Measurements from ENCODE around the gene NEK8.

The NEK8 gene

DNA sequence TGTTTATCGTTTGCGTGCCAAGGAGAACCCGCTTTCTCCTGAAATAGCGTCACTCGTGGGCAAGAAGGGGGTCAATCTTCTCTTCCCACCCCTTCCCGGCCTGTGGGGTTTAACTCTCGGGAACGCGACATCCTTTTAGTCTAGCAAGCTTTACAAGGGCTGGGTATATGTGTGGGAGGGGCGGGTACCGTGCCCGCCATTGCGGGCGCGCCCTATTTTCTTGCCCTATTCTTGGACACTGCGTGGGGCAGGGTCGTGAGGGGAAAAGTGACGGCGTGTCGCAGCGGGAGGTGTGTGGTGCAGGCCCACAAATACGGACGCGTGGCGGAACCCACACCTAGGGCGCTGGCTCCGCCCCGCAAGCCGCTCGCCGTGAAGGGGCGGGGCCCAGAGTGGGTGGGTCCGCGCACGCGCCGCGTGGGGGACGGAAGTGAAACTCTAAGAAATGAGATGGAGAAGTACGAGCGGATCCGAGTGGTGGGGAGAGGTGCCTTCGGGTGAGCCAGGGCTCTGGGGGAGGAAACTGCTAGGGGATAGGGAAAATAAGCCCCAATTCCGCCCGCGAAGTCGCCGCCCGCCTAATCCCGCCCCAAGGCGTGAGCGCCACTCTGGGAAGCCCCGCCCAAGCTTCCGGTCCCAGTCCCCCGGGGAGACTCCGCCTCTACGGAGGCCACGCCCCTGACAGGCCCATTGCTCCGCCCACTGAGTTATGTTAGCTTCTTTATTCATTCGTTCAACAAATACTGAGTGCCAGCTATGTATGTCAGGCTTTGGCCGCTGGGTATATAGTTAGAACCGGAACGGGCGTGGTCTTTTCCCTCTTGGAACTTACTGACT is at the start of gene NEK8:
Gene NEK8, plus strand, starts transcription at position 425 of the 837 bp plus-strand sequence. Its CDS starts 26 bp downstream, at position 451.
- DNase-seq: peak; percentile 99

DNA sequence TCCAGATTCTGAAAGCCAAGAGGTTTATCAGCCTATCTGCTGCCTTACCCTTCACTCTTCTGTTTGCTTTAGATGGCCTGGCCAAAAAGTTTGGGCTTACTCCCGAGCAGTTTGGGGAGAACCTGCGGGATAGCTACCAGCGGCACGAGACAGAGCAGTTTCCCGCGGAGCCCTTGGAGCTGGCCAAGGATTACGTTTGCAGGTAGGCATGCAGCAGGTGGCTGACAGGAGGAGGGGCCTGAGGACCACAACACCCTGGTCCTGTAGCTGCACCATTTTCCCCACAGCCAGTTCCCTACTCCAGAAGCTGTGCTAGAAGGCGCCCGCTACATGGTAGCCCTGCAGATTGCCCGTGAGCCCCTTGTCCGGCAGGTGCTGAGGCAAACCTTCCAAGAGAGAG is 45.9 kb upstream of the NEK8 start:
- no peak for DNase-seq

DNA sequence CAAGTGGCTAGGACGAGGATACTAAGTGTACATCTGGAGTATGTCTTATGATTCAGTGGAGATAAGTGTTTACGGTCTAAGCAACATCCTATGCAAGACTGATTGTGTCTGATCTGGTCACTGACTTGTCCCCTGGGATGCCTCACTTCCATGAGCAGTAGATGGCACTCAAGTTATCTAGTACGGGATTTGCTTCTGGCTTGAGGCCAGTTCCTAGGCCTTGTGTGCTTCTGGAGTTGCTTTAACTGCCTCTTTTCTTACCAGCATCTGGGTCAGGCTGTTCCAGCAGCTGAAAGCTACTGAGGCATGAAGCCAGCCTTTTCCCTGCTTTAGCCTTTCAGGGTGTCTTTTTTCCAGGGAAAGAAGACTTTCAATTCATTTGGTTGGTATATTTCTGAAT is 43.6 kb upstream of the NEK8 start:
- no peak for DNase-seq

DNA sequence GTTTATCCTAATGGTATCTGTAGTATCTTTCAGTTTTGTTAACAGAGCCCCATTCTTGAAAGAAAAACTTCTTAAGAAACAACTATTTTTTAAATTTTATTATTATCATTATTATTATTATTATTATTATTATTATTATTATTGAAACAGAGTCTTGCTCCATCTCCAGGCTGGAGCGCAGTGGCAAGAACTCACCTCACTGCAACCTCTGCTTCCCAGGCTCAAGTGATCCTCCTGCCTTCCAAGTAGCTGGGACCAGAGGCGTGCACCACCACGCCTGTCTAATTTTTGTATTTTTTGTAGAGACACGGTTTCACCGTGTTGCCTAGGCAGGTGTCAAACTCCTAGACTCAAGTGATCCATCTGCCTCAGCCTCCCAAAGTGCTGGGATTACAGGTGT is 43.2 kb upstream of the NEK8 start:
- no peak for DNase-seq

DNA sequence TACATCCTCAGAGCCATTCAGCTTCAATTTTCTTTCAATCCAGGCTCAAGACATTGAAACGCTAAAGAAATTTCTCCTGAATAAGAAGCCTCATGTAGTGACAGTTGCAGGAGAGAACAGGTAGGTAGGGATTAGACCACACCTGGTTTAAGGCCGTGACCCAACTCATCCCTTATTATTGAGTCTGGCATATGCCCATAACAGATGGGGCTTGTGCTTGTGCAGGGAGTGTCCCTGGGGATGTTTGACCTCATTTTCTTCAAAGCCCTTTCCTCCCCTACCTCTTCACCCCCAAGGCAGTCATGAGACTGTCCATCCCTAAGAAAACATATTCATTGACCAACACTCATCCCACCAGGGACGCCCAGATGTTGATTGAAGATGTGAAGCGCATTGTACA is 42.3 kb upstream of the NEK8 start:
- no peak for DNase-seq

DNA sequence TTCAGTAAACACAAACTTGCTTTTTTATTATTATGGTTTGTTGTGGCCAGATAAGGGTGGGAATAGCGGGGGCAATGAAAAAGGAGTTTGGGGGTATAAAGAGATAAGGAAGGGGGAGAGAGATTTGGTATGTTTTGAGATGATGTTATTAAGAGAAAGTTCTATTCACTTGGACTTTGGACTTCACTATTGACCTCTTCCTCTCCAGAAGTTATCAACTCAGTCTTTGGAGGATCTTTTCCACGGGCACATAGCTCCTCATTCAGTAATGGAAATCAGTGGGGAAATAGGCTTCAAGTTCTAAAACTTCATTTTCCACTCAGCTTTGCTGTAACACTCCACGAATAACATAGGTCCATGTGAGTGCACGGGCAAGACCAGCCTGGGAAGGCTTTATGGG is 40.1 kb upstream of the NEK8 start:
- no peak for DNase-seq

DNA sequence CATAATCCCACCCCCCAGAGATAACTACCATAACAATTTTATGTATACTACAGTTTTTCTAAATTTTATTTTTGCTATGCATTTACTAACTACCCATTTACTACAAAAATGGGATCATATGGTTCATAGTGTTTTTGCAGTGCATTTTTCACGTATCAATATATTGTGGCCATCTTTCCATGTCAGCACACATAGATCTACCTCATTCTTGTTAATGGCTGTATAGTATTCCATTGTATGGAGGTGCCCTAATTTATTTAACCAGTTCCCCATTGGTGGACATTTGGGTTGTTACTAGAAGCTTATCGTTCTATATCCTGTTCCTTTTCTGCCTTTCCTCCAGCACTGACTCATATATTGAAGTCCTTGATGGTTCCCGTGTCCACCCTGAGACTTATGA is 39.6 kb upstream of the NEK8 start:
- DNase-seq: no peak

DNA sequence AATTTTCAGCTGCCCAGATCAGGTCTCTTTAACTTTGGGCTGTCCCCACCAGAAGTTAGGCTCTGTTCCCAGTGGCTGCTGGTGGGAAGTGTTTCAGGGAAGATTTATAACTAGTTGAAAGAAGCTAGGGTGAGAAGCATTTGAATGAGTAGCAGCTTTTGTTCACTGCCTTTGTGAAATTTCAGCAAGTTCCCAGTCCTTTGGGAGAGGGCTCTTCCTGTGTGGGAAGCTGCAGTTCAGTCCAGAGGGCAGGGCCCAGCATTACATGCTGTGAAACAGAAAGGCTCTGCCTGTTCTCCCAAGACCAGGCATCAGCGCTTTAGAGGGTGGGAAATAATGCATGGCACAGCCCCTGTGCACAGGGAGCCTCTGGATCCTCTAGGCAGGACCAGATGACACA is 34.7 kb upstream of the NEK8 start:
- no peak for DNase-seq

DNA sequence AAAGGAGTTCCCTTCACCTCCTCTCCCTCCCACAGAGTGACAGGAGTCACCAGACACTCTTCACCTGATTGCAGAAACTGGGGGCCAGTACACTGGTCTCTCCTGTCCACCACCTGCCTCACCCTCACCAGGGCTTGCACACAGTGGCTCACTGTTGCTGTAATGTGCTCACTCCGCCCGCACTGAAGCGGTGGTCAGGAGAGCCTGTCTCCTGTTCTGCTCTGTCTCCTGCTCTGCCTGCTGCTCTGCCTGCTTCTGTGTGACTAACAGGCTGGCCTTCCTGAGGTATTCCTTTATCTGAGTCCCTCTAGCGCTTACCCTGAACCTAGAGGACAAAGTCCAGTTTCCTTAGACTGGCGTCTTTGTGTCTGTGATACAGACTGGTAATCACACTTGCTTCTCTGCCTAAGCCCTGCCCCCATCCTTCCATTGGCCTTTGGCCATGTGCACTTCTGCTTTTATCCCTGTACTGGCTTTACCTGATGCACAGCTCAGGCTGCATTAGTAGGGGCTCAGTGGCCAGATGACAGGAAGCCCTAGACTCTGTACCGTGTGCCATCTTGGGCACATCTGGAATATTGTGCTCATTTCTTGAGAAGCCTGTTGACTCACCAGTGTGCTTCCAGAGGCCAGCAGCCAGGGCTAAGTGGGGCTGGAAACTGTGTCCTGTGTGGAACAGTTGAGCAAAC is 30.2 kb upstream of the NEK8 start:
- DNase-seq: no peak

DNA sequence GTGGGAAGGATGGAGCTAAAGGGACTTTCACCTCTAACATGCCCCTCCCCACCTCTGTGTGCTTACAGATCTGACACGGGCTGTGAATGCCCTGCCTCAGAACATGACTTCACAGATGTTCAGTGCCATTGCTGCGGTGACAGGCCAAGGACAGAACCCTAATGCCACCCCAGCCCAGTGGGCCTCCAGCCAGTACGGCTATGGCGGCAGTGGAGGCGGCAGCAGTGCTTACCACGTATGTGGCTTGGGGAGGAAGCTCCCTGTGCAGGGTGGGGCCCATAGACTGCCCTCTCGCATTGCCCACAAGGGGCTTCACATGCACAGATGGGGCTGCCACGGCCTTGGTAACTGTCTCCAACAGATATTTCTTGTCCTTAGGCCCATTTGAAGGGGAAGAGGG is 28.3 kb upstream of the NEK8 start:
- no peak for DNase-seq

DNA sequence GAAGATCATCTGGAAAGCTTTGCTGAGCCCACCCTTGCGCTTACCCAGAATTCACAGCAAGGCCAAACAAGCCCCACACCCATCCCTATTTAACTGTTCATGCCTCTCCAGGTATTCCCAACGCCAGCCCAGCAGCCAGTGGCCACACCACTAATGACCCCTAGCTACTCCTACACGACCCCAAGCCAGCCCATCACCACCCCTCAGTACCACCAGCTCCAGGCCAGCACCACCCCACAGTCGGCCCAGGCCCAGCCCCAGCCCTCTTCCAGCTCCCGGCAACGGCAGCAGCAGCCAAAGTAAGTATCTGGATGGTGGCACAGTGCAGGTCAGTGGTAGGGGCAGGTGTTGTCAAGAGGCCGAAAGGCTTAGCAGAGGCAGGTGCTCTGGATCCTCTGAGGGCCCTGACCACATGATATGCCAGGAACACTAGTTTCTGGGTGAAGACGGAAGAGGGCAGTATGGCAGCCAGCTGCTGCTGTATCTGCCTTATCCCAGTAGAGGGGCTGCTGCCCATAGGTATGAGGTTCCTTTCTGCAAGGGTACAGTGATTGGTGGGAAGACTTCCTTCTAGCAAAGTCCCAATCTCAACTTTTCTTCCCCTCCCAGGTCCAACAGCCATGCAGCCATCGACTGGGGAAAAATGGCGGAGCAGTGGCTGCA is 27.6 kb upstream of the NEK8 start:
- no peak for DNase-seq

DNA sequence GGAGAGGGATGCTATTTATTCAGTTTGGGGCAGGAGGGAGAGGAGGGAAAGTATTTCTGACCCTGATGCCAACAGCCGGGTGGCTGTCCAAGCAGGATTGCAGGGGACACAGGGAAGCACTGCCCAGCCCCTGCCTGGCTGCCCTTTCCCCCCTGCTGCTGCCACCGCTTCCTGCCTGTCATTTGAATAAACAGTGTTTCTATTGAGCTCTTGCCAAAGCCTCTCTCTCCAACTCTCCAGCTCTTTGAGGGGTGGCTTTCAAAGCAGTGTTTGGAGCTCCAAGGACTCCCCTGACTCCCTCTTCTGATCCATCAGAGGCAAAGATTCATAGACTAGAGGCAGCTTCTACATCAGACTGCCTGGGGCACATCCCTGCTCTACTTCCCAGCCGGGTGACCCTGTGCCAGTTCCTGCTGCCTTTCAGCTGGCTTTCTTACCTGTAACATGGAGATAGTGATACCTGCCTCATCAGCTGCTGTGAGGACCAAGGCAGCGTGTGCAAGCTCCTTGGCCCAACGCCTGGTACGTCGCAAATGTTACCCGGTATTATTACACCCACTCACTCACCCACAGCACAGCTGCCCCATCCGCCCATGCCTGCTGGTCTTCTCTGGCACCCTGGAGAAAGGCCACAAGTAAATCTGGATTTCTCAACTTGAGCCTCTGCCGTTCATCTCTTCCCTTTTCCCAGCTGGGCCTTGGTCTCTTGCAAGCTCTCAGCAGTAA is 26.4 kb upstream of the NEK8 start:
- DNase-seq: no peak

DNA sequence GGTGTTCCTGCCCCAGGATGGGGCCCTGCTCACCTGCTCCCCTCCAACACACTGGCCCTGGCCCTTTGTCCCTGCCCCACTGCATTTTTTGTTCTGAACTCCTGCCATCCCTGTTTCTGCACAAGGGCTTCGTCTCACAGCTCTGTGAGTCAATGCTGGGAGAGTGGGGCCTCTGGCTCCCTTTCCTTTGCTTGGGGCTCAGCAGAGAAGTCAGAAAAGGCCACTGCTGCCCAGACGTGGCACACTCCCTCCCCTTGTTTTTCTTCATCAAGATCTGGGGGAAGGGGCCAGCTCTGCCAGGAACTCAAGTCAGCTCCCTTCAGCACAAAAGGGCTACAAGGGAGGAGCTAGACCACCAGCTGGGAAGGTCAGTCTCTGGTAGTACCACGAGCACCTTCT is 25.8 kb upstream of the NEK8 start:
- DNase-seq: no peak

DNA sequence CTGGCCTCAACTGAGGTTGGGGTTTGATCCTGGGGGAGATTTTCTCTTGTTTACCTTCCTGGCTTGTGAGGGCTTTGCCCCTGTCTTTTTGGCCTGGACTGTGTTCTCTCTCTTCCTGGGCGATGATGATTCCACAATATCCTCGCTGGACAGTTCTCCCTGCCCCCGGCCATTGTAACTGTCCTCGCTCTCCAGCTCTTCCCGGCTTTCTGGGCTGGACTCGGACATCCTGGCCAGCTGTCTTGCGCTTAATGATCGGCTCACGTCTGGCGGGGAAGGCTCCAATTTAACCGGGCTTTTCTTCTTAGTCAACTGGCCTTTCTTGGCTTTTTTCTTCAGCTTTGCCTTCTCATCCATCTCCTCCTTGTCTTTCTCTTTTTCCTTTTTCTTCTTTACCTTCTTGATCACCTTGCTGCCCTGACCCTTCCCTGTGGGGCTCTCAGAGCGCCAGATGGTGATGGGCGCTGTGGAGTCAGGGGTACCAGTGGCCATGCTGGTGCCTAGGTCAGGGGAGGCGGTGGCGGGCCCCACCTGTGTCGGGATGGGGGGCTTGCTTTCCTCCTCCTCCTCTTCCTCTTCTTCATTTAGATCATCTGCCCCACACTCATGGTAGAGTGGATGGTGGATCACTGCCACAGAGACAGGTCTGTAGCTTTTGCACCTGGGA is 24.9 kb upstream of the NEK8 start:
- DNase-seq: no peak

DNA sequence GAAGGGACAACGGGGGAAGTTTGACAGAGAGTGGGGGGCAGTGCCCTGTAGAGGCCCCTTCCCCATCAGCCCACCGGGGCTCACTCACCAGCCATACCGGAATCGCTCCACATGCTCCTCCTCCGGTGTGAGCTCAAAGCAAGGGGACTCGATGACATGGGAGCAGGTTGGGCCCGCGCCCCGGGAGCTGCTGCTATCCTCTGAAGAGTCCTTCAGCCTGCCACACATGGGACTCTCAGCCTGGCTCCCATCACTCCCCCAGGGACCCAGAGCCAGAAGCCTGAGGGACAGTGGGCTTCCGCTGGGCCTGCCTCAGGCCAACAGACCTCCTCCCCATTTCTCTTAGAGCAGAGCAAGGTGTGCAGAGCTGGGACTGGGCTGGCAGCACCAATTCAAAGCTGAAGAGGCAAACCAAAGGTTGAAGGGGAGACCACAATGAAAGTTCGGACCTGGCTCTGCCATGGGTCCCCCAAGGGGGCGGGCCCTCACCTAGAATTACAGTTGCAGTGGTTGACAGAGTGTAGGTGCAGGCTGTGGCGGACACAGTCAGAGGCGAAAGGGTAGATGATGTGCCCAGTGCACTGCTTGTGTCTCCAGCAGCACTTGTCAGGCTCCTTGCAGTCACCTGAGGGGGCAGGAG is 24.2 kb upstream of the NEK8 start:
- DNase-seq: no peak

DNA sequence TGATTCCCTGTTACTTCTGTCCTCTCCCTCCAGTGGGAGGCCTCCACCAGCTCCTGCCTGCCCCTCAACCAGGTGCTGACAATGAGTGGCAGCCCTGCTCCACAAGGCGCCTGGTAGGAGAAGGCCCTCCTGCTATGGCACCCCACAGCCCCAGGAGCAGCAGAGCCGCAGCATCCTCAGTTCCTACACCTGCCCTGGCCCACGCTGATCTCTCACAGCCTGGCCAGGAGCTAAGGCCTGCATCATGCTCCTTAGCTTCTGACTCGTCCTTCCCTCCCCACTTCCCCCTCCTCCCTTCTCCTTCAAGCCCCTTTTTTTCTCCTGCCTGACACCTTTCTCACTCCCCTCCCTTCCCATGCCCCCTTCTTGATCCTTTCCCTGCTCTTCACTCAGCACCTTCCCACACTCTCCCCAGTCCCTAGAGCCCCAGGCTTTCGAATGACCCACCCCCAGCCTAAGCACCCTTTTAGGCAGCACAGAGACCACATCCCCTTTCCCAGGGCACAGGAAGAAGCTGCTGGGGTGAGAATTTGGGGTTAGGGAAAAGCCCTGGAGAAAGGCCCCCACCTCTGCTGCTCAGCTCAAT is 23.4 kb upstream of the NEK8 start:
- DNase-seq: no peak

DNA sequence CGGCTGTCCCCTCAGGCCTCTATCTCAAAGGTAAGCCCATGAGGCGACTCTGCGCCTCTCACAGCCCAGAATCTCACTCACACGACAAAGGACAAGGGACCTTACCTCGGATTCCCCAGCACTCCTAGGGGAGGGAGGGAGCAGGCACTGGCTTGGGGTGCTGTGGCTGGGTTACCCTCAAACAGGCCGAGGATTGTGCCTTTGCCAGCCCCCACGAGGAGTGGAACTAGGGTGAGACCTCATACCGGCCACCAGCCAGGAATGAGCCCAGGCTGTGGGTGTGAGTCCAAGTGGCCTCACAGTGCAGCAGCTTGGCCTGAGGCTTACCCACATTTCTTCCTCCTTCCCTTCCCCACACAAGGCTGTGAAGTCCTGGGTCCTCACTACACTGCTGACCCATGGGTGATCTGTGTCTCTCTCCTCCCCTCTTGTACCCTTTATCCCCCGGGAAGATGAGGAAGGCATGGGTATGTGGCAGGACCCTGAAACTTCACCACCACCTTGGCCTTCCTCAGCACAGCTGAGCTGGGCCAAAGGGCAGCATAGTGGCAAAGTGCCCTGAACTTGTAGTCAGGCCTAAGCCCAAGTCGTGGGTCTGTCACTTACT is 22.8 kb upstream of the NEK8 start:
- DNase-seq: no peak

DNA sequence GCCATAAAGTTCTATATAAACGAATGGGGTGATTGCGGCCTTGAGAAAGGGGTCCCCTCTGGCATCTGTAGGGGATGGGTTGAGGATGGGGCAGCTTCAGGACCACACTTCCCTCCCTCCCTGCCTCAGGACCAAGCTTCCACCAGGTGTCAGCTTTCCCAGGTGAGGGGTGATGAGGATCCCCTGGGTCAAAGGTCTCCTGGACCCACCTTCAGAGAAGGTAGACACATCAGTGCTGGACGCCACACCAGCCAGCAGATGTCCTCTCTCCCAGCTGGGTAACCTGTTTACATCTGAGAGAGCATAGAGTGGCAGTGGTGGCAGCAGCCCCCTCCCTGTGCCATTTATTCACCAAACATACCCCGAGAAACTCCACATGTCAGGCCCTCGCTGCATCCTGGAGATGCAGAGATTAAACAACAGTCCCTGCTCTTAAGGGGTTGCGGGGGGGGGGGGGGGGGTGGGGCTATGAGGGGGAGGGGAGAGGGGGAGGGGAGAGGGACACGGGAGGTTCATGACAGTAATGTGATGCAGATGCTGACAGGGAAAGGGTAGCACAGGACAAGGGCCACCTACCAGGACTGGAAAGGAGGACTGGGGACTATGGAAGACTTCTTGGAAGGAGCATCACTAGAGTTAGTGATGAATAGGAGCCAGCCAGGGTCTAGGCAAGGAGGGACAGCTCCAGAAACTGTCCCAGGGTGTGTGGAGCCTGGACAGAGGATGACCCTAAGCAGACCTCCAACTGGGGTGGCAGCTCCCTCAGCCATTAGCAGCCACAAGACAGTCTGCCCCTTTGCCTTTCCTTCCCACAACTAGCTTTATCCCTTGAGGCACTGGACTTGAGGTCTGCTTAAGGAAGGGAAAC is 21.9 kb upstream of the NEK8 start:
- no peak for DNase-seq

DNA sequence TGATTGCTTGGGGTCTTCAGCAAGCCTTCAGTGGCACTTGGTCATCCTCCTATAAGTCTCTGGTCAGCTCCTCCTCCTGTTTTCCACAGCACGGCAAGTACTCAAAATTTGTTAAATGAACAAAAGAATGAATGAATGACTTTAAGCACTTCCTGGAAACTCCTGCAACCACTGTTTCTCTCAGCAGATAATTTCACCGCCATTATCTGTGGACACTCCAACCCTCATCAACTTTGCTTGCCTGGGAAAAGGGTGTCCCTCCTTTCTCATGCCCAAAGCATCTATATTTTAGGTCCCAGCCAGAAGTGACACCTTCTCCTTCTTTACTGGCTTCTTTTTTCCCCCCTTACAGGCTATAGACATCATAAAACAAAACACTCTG is 21.3 kb upstream of the NEK8 start:
- no peak for DNase-seq
